Stimulated activated CD8-positive, alpha-beta memory T cell treated with anti-CD3 and anti-CD28 coated beads, Interleukin-15, amount 100 ng/mL, for 1 hour (primary cell): ENCODE measurements around the gene ITFG2.
"Not testable (repeated sequence)": the region's sequence is repeated elsewhere in the genome, so short reads cannot be mapped to it uniquely, and the experiment has no call there.

Experiments used
- DNase-seq: peaks from one replicate; pipeline ENCODE4 v3.0.0-alpha.2; 2020; ENCODE audit warnings: low read depth

ITFG2 gene

GRCh38 chr12:2812290-2813213, at the start of gene ITFG2:
Gene ITFG2, plus strand, starts transcription at chr12:2812668. Its CDS starts 93 bp downstream, at chr12:2812761.
- DNase-seq: peak; percentile 92

GRCh38 chr12:2764398-2764797, 48.1 kb upstream of the ITFG2 start:
- no peak for DNase-seq

- DNase-seq: no peak
These were observed 47.4 kb upstream of the ITFG2 start for GRCh38 chr12:2765052-2765451.

GRCh38 chr12:2765608-2766007, 46.9 kb upstream of the ITFG2 start:
- no peak for DNase-seq

- no peak for DNase-seq
These were observed 44.1 kb upstream of the ITFG2 start for GRCh38 chr12:2768224-2768961.

- no peak for DNase-seq
These were observed 42.5 kb upstream of the ITFG2 start for GRCh38 chr12:2769866-2770533.

- not testable (repeated sequence) for DNase-seq
These were observed 41.9 kb upstream of the ITFG2 start for GRCh38 chr12:2770544-2770943.

- no peak for DNase-seq
These were observed 40.1 kb upstream of the ITFG2 start for GRCh38 chr12:2772370-2772769.

- no peak for DNase-seq
These were observed 39.1 kb upstream of the ITFG2 start for GRCh38 chr12:2773199-2773875.

- no peak for DNase-seq
These were observed 37.0 kb upstream of the ITFG2 start for GRCh38 chr12:2775431-2775830.

- DNase-seq: no peak
These were observed 36.2 kb upstream of the ITFG2 start for GRCh38 chr12:2776129-2776806.

- no peak for DNase-seq
These were observed 33.2 kb upstream of the ITFG2 start for GRCh38 chr12:2779281-2779680.

GRCh38 chr12:2783936-2784600, 28.4 kb upstream of the ITFG2 start:
- DNase-seq: peak; percentile 26

- no peak for DNase-seq
These were observed 27.5 kb upstream of the ITFG2 start for GRCh38 chr12:2785017-2785416.

GRCh38 chr12:2791089-2791488, 21.4 kb upstream of the ITFG2 start:
- no peak for DNase-seq

GRCh38 chr12:2792671-2793500, 19.6 kb upstream of the ITFG2 start:
- no peak for DNase-seq

GRCh38 chr12:2793561-2793960, 18.9 kb upstream of the ITFG2 start:
- no peak for DNase-seq

- no peak for DNase-seq
These were observed 18.2 kb upstream of the ITFG2 start for GRCh38 chr12:2794191-2794735.

GRCh38 chr12:2794736-2795289, 17.7 kb upstream of the ITFG2 start, which contains the start of gene FKBP4:
Gene FKBP4, plus strand, starts transcription at chr12:2794970. Its CDS starts 170 bp downstream, at chr12:2795140.
- peak; percentile 75 for DNase-seq
